ENCODE results near the gene KRTCAP2.
"Not testable (repeated sequence)": the region's sequence is repeated elsewhere in the genome, so short reads cannot be mapped to it uniquely, and the experiment has no call there.

KRTCAP2 gene

GRCh38 chr1:155167166-155168104 lies 5.7 kb downstream of the KRTCAP2 start:
- peak; percentile 90 to 91 for DNase-seq

GRCh38 chr1:155166471-155167165 lies 6.5 kb downstream of the KRTCAP2 start:
- DNase-seq: no peak

GRCh38 chr1:155166051-155166470 lies 7.0 kb downstream of the KRTCAP2 start:
- no peak for DNase-seq

- not testable (repeated sequence) for DNase-seq
Measured at GRCh38 chr1:155164625-155165024, 8.5 kb downstream of the KRTCAP2 start.

GRCh38 chr1:155163785-155164184 lies 9.3 kb downstream of the KRTCAP2 start:
- not testable (repeated sequence) for DNase-seq

- not testable (repeated sequence) for DNase-seq
Measured at GRCh38 chr1:155162631-155163030, 10.5 kb downstream of the KRTCAP2 start.

- no peak for DNase-seq
Measured at GRCh38 chr1:155160128-155160527, 13.0 kb downstream of the KRTCAP2 start.

GRCh38 chr1:155158991-155159390 lies 14.1 kb downstream of the KRTCAP2 start:
- DNase-seq: no peak

GRCh38 chr1:155155996-155156643 lies 17.0 kb downstream of the KRTCAP2 start:
- not testable (repeated sequence) for DNase-seq

- DNase-seq: no peak
Measured at GRCh38 chr1:155145491-155145890, 27.6 kb downstream of the KRTCAP2 start.

GRCh38 chr1:155141749-155142148 lies 31.4 kb downstream of the KRTCAP2 start:
- DNase-seq: no peak

- DNase-seq: no peak
Measured at GRCh38 chr1:155140630-155140953, 32.5 kb downstream of the KRTCAP2 start.

- peak; percentile 92 to 95 for DNase-seq
Measured at GRCh38 chr1:155139895-155140629, 33.0 kb downstream of the KRTCAP2 start, which contains the start of gene DPM3. Gene DPM3 (minus strand): TSS chr1:155140531. CDS start chr1:155140240, 291 bp downstream.

GRCh38 chr1:155137154-155137949 lies 35.8 kb downstream of the KRTCAP2 start:
- no peak for DNase-seq

- no peak for DNase-seq
Measured at GRCh38 chr1:155136748-155137147, 36.4 kb downstream of the KRTCAP2 start.

GRCh38 chr1:155135415-155136028 lies 37.6 kb downstream of the KRTCAP2 start, which contains the start of gene SLC50A1:
Gene SLC50A1 (plus strand): TSS chr1:155135852. CDS start chr1:155135912, 60 bp downstream.
- DNase-seq: peak; percentile 93 to 97

- peak; percentile 81 to 88 for DNase-seq
Measured at GRCh38 chr1:155134880-155135414, 38.2 kb downstream of the KRTCAP2 start.

- DNase-seq: no peak
Measured at GRCh38 chr1:155134322-155134721, 38.8 kb downstream of the KRTCAP2 start.

GRCh38 chr1:155133799-155134281 lies 39.3 kb downstream of the KRTCAP2 start:
- DNase-seq: no peak

- DNase-seq: no peak
Measured at GRCh38 chr1:155131856-155132255, 41.2 kb downstream of the KRTCAP2 start.

GRCh38 chr1:155131285-155131684 lies 41.8 kb downstream of the KRTCAP2 start:
- DNase-seq: no peak
